ENCODE data around the gene PGC. TPM values are rescaled to one million over a fixed set of nuclear protein-coding genes. Genes with fewer than 3 reads are reported as not detected.

PGC gene
- total and polyA plus RNA-seq, 8 donors: 1.0 to 33.6 (median 3.2) TPM

DNA sequence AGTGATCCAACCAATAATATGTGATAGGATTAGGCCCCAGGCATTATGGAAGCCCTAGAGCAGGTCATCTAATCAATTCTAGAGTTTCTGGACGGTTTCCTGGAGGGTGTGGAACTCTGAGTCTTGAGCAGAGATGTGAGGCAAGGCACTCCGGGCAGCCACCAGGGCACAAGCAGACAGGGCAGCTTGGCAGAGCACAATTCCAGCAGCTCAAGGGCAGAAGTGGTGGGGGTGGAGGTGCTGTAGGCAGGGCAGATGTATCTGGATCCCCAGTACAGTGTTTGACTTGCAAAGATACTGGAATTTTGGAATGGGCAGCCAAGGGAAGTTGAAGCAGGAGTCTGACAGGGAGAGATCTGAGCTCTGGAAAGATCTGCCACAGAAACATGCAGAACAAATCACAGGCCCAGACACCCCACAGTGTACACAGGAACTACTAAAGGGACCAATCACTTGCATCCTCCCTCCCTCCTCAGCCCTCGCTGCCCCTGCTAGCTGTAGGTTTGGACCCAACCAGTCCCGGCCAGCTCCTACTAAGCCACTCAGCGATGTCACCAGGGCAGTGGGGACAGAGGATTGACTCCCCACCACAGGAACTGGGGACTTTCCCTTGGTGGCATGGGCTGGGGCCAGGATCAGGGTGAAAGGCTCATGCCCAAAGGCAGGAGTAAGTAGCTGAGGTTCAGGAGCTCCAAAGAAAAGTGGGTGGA, 58.8 kb downstream of the PGC start:
- peak in 2 of 6 donors; percentile 14 to 49 for DNase-seq
- Histone ChIP-seq H3K4me3 (no peak overlapping the region), H3K4me1 (peaks cover 0 to 3% (median 0%) of the 10 kb centered on the region in 3 donors), H3K27me3 (no peaks in the 10 kb centered on the region), H3K27ac (no peak overlapping the region), H3K36me3 (no peaks in the 10 kb centered on the region), H3K9me3 (no peaks in the 10 kb centered on the region)
- no peak for FAIRE-seq
- WGBS, 2 donors: 79 to 83% methylated on average over 5 of the region's 5 CpGs
- TF ChIP-seq, protein P1, sequence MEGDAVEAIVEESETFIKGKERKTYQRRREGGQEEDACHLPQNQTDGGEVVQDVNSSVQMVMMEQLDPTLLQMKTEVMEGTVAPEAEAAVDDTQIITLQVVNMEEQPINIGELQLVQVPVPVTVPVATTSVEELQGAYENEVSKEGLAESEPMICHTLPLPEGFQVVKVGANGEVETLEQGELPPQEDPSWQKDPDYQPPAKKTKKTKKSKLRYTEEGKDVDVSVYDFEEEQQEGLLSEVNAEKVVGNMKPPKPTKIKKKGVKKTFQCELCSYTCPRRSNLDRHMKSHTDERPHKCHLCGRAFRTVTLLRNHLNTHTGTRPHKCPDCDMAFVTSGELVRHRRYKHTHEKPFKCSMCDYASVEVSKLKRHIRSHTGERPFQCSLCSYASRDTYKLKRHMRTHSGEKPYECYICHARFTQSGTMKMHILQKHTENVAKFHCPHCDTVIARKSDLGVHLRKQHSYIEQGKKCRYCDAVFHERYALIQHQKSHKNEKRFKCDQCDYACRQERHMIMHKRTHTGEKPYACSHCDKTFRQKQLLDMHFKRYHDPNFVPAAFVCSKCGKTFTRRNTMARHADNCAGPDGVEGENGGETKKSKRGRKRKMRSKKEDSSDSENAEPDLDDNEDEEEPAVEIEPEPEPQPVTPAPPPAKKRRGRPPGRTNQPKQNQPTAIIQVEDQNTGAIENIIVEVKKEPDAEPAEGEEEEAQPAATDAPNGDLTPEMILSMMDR (IDR thresholded peaks at IDR 0.05): no peak
- peak in 1 of 4 donors; percentile 25 for ATAC-seq
- intact Hi-C loops (cut with DNase I): loop anchor here in 1 of 3 donors (5.0 kb wide), 1 partner anchor 316 kb away; no protein-coding TSS in a partner anchor

DNA sequence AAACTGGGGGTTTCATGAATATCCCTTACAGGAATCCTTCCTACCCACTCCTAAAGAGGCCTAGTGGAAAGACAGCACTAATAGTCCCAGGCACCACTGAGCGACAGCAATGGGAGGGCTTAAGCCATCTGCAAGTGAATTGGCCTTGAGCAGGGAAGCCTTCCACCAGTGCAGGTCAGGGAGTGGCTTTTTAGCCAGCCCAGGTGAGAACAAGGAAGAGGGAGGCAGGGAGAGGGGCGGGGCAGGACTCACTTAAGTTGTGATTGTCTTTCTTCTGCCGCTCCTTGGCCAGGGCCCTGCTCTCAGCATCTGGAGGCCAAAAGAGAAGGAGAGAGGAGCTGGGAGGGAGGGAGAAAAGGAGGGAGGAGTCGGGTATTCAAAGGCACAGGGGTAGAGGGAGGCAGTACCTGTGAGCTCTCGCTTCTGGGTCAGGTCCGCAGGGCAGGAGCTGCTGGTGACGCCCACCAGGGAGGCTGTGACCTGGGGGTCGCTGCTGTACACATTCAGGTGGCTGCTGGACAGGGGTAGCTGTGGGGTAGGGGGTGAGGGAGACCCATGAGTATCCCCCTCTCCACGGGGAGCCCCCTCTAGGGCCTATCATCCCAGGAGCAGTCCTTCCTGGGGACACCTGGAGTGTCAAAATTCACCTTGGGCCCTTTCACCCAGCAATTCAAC, 59.6 kb downstream of the PGC start:
- Histone ChIP-seq H3K36me3 (no peaks in the 10 kb centered on the region), H3K4me3 (no peak overlapping the region), H3K4me1 (peaks cover 0 to 2% (median 2%) of the 10 kb centered on the region in 3 donors), H3K27ac (no peak overlapping the region), H3K27me3 (no peaks in the 10 kb centered on the region), H3K9me3 (no peaks in the 10 kb centered on the region)
- FAIRE-seq (no peak), DNase-seq (peak in 2 of 6 donors; percentile 27 to 37), ATAC-seq (peak in 1 of 4 donors; percentile 42)
- WGBS, 2 donors: 79% methylated on average over 9 of the region's 9 CpGs
- intact Hi-C loops (cut with DNase I): loop anchor here in 1 of 3 donors (5.0 kb wide), 1 partner anchor 315 kb away; no protein-coding TSS in a partner anchor
- TF ChIP-seq, protein P1 (IDR thresholded peaks at IDR 0.05): no peak

Other genes starting within 250 kb of the PGC start
- gene FOXP4, start 201.0 kb downstream of the PGC start, total RNA-seq: 10 to 100 TPM; 23.1 to 28.3 (median 25.3) TPM
- gene FOXP4, start 201.0 kb downstream of the PGC start, polyA plus RNA-seq: 10 to 100 TPM; 27.4 to 29.3 TPM
- 1 to 10 TPM in 5 of 6 donors, under 1 TPM in 1; 0.46 to 7.4 (median 1.8) TPM for gene MDFI, start 108.9 kb downstream of the PGC start, total RNA-seq
- gene MDFI, start 108.9 kb downstream of the PGC start, polyA plus RNA-seq: 1 to 10 TPM; 2.0 to 5.6 TPM
- gene TFEB, start 11.8 kb downstream of the PGC start, total RNA-seq: 10 to 100 TPM in 3 of 6 donors, 1 to 10 TPM in 3; 6.5 to 16.2 (median 10.1) TPM
- 10 to 100 TPM; 27.4 to 49.4 TPM for gene TFEB, start 11.8 kb downstream of the PGC start, polyA plus RNA-seq
- 1 to 10 TPM; 2.1 to 5.2 (median 2.7) TPM for gene FRS3, start 32.5 kb upstream of the PGC start, total RNA-seq
- 1 to 10 TPM; 6.6 to 7.8 TPM for gene FRS3, start 32.5 kb upstream of the PGC start, polyA plus RNA-seq
- gene PRICKLE4, start 33.4 kb upstream of the PGC start, total RNA-seq: 1 to 10 TPM in 4 of 6 donors, under 1 TPM in 2; 0.88 to 5.7 (median 1.3) TPM
- 1 to 10 TPM; 2.6 to 2.7 TPM for gene PRICKLE4, start 33.4 kb upstream of the PGC start, polyA plus RNA-seq
- 10 to 100 TPM; 48.6 to 86.2 (median 66.8) TPM for gene TOMM6, start 40.3 kb upstream of the PGC start, total RNA-seq
- gene TOMM6, start 40.3 kb upstream of the PGC start, polyA plus RNA-seq: 100 to 1,000 TPM; 123 to 196 TPM
- gene USP49, start 148.0 kb upstream of the PGC start, total RNA-seq: 1 to 10 TPM in 5 of 6 donors, under 1 TPM in 1; 0.98 to 2.4 (median 1.4) TPM
- gene USP49, start 148.0 kb upstream of the PGC start, polyA plus RNA-seq: 1 to 10 TPM; 1.5 TPM
- gene MED20, start 173.7 kb upstream of the PGC start, total RNA-seq: 10 to 100 TPM in 1 of 6 donors, 1 to 10 TPM in 5; 5.8 to 13.1 (median 8.7) TPM
- gene MED20, start 173.7 kb upstream of the PGC start, polyA plus RNA-seq: 1 to 10 TPM; 5.3 to 9.3 TPM
- gene BYSL, start 174.1 kb upstream of the PGC start, total RNA-seq: 10 to 100 TPM in 1 of 6 donors, 1 to 10 TPM in 5; 4.7 to 18.6 (median 8.2) TPM
- 10 to 100 TPM; 10.2 to 12.8 TPM for gene BYSL, start 174.1 kb upstream of the PGC start, polyA plus RNA-seq
- 10 to 100 TPM; 14.2 to 41.3 (median 20.8) TPM for gene CCND3, start 194.4 kb upstream of the PGC start, total RNA-seq
- 10 to 100 TPM; 32.5 to 56.6 TPM for gene CCND3, start 194.4 kb upstream of the PGC start, polyA plus RNA-seq

Measured in pancreas (tissue), 10 donors.